HG03520 (cell line): Measurements from ENCODE around the gene KDM8.

Experiments
- ATAC-seq: cut with Tn5 transposase; IDR thresholded peaks from one replicate; pipeline ENCODE4 v1.9.1; 2021; ENCODE audit warnings: mild to moderate bottlenecking, moderate library complexity; ENCODE audit not compliant: unreplicated experiment

KDM8 gene

GRCh38 chr16:27228621-27229501 is 25.5 kb downstream of the KDM8 start:
- ATAC-seq = no peak

- ATAC-seq = no peak
Measured at GRCh38 chr16:27229891-27230470, 26.7 kb downstream of the KDM8 start.

GRCh38 chr16:27230562-27231001 is 27.3 kb downstream of the KDM8 start:
- no peak for ATAC-seq

- no peak for ATAC-seq
Measured at GRCh38 chr16:27231692-27232060, 28.4 kb downstream of the KDM8 start.

GRCh38 chr16:27232061-27232900 is 29.0 kb downstream of the KDM8 start:
- no peak for ATAC-seq

GRCh38 chr16:27232901-27233625 is 29.7 kb downstream of the KDM8 start:
- no peak for ATAC-seq

- no peak for ATAC-seq
Measured at GRCh38 chr16:27233731-27234130, 30.4 kb downstream of the KDM8 start.

GRCh38 chr16:27234171-27234570 is 30.8 kb downstream of the KDM8 start:
- ATAC-seq = no peak

- no peak for ATAC-seq
Measured at GRCh38 chr16:27234603-27235002, 31.3 kb downstream of the KDM8 start.

GRCh38 chr16:27235055-27235937 is 32.0 kb downstream of the KDM8 start:
- ATAC-seq = no peak

- no peak for ATAC-seq
Measured at GRCh38 chr16:27235938-27236245, 32.6 kb downstream of the KDM8 start.

- no peak for ATAC-seq
Measured at GRCh38 chr16:27236635-27237218, 33.4 kb downstream of the KDM8 start.

GRCh38 chr16:27237219-27238015 is 34.1 kb downstream of the KDM8 start:
- peak; percentile 68 for ATAC-seq

- ATAC-seq = peak; percentile 2
Measured at GRCh38 chr16:27238016-27238587, 34.8 kb downstream of the KDM8 start.

- no peak for ATAC-seq
Measured at GRCh38 chr16:27238591-27238990, 35.3 kb downstream of the KDM8 start.

- no peak for ATAC-seq
Measured at GRCh38 chr16:27239026-27239425, 35.7 kb downstream of the KDM8 start.

GRCh38 chr16:27239906-27240655 is 36.8 kb downstream of the KDM8 start:
- ATAC-seq = no peak
